ENCODE data around the gene SYTL5. TPM values are rescaled to one million over a fixed set of nuclear protein-coding genes. Genes with fewer than 3 reads are reported as not detected.
A peak's percentile ranks its signal among the peaks of the same experiment; 100 is the strongest.

Gene SYTL5
- total and polyA plus RNA-seq, 8 donors = 0.50 to 7.7 (median 4.2) TPM

GRCh38 chrX:38069273-38069672, 62.9 kb downstream of the SYTL5 start:
- DNase-seq (peak in 1 of 4 donors; percentile 13), ATAC-seq (no peak)
- Histone ChIP-seq H3K4me1 (no peaks in the 10 kb centered on the region), H3K4me3 (no peak overlapping the region), H3K9me3 (no peaks in the 10 kb centered on the region), H3K27ac (no peak overlapping the region), H3K36me3 (no peaks in the 10 kb centered on the region), H3K27me3 (no peaks in the 10 kb centered on the region)
- no peak for TF ChIP-seq CTCF (IDR thresholded peaks at IDR 0.05)
- intact Hi-C loops (cut with DNase I) = no loop called here

- H3K4me1 ChIP-seq = no peaks in the 10 kb centered on the region
- H3K4me3 ChIP-seq = no peak overlapping the region
- ATAC-seq = no peak
- intact Hi-C loops (cut with DNase I) = no loop called here
- DNase-seq = no peak
- H3K27me3 ChIP-seq = no peaks in the 10 kb centered on the region
- TF ChIP-seq CTCF (IDR thresholded peaks at IDR 0.05) = no peak
- no peaks in the 10 kb centered on the region for H3K36me3 ChIP-seq
- H3K9me3 ChIP-seq = no peaks in the 10 kb centered on the region
- H3K27ac ChIP-seq = no peak overlapping the region
Measured at GRCh38 chrX:38069991-38070390, 63.6 kb downstream of the SYTL5 start.

- no peak for DNase-seq
- no peak overlapping the region for H3K4me3 ChIP-seq
Measured at GRCh38 chrX:38079463-38079862, 73.1 kb downstream of the SYTL5 start.

GRCh38 chrX:38080808-38081207, 74.5 kb downstream of the SYTL5 start:
- ATAC-seq = no peak

More at GRCh38 chrX:38079463-38079862, 73.1 kb downstream of the SYTL5 start:
- Histone ChIP-seq H3K27me3 (peaks cover 0 to 3% of the 10 kb centered on the region in 2 donors), H3K9me3 (no peaks in the 10 kb centered on the region), H3K4me1 (no peaks in the 10 kb centered on the region), H3K36me3 (no peaks in the 10 kb centered on the region), H3K27ac (no peak overlapping the region)
- intact Hi-C loops (cut with DNase I) = no loop called here
- no peak for ATAC-seq
- TF ChIP-seq CTCF (IDR thresholded peaks at IDR 0.05) = no peak

GRCh38 chrX:38081909-38082308, 75.6 kb downstream of the SYTL5 start:
- intact Hi-C loops (cut with DNase I) = no loop called here
- DNase-seq (no peak), ATAC-seq (no peak)
- Histone ChIP-seq H3K27ac (no peak overlapping the region), H3K27me3 (peaks cover 0 to 3% of the 10 kb centered on the region in 2 donors), H3K9me3 (no peaks in the 10 kb centered on the region), H3K36me3 (no peaks in the 10 kb centered on the region), H3K4me1 (no peaks in the 10 kb centered on the region), H3K4me3 (no peak overlapping the region)
- TF ChIP-seq CTCF (IDR thresholded peaks at IDR 0.05) = no peak

More at GRCh38 chrX:38080808-38081207, 74.5 kb downstream of the SYTL5 start:
- no peak for TF ChIP-seq CTCF (IDR thresholded peaks at IDR 0.05)
- H3K9me3 ChIP-seq = no peaks in the 10 kb centered on the region
- intact Hi-C loops (cut with DNase I) = no loop called here
- H3K4me3 ChIP-seq = no peak overlapping the region
- DNase-seq = no peak
- H3K27ac ChIP-seq = no peak overlapping the region
- no peaks in the 10 kb centered on the region for H3K36me3 ChIP-seq
- H3K27me3 ChIP-seq = peaks cover 0 to 3% of the 10 kb centered on the region in 2 donors
- H3K4me1 ChIP-seq = no peaks in the 10 kb centered on the region
